AG20443 (cell line): ENCODE data around the gene PNCK.
"Not testable (repeated sequence)": the region's sequence is repeated elsewhere in the genome, so short reads cannot be mapped to it uniquely, and the experiment has no call there.

Experiments used
- DNase-seq: peaks from one replicate; pipeline ENCODE4 v3.0.0; 2012; ENCODE audit warnings: low spot score, mixed read lengths

PNCK gene

DNA sequence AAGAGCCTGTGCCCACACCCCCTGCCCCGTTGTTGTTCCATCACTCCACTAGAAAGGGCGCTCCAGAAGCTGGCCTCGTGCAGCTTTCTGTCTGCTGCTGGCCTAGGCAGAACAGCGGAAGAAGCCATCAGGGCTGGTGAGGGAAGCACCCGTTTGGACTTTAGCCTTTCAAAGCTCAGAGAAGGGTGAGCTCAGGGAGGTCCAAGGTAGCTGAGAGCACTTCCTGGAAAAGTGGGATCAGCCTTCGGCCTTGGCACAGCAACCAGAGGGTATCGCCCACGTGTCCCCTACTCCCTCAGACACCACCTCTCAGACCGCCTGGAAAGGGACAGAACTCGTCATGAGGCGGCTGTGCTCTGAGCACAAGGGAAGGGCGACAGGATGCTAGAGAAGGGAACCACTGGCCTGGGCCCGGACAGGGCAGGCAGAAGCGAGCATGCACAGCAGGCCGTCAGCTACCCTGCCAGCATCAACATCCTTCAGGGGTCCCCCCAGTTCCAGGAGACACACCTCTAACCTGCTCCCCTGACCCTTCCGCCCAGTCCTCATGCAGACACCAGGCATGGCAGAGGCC, 25.7 kb upstream of the PNCK start:
- DNase-seq = not testable (repeated sequence)

DNA sequence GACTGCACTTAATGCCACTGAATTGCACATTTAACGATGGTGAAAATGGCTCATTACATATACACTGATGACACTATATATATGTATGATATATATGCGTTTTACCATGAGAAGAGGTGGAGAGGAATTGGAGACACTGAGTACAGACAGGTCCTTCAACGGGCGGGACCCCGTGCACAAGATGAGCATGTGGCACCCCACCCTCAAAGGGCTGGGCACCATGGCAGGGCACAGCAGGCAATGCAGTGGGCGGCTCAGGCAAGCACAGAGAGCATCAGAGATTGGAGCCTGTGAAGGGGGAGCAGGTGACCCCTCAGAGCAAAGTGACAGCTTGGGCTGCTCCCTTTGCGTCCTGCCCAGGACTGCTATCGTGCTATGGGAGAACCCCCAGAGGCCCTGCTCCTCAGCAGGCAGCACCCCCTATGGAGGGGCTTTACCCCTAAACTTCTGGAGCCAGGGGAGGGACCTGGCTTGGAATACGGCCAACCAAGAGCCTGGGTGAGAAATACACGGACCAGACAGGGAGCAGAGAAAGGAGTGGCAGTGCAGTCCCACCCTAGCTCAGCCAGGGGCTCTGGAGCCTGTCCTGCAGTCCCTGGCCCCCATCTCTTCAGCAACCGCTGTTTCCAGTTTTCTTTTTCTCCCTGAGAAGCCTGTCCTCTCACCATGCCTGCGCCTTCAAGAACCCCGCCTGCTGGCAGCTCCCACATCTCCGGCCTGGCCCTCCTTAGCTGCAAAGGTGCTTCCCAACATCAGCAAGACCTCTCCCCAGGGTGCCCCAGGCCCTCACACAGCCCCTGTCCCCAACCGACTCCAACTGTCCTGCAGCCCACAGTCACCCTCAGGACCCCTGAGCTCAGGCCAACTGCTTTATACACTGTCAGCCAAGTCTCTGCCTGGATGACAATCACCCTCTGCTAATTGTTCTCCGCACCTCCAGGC, 24.6 kb upstream of the PNCK start:
- no peak for DNase-seq

DNA sequence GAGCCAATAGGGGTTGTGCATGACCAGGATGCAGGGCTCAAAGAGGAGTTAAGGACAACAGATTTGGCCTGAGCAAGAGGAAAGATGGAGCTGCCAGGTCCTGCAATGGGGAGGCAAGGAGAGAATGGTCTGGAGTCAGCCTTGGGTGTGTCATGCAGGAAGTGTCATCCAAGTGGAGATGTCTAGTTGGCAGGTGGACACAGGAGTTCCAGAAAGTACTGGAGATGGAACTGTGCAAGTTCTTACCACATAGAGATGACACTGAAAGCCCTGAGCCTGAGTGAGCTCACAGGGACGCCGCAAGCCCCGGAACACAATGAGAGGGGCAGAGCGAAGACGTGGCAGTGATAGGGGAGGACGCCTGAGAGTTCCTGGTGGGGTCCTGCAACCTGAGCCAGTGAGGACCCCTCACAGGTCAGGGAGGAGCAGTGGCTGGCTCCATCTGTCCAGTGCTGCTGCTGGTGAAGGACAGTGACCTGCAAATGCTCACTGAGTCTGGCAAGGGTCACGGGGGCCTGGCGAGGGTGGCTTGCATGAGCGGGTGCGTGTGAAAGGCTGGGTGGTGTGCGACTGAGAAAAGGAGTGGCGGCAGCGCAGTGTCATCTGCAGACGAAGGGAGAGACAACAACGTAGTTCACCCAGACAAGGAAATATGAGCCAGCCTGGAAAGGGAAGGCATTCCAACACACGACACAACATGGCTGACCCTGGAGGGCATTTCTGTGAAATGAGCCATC, 23.5 kb upstream of the PNCK start:
- DNase-seq = not testable (repeated sequence)

DNA sequence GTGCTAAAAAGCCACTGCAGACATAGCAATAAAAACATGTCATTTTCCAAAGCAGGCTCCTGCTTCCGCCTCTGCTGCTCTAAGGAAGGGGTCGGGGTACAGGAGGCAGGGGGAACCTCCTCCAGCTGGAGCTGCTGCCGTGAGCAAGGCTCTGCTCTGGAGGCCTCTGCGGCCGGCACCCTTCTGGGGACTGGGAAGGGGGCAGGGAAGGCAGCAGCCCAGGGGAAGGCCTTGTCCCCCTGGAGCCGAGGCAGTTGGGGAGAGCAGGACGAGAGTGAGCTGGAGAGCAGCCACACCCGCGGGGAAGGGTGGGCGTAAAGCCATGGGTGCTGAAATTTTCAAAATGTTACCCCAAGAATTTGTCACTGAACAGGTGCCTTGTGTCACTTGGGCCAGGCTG, 22.9 kb upstream of the PNCK start:
- not testable (repeated sequence) for DNase-seq

DNA sequence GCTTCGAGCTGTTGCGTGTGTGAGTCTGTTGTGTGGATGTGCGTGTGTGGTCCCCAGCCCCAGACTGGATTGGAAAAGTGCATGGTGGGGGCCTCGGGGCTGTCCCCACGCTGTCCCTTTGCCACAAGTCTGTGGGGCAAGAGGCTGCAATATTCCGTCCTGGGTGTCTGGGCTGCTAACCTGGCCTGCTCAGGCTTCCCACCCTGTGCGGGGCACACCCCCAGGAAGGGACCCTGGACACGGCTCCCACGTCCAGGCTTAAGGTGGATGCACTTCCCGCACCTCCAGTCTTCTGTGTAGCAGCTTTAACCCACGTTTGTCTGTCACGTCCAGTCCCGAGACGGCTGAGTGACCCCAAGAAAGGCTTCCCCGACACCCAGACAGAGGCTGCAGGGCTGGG, 22.5 kb upstream of the PNCK start:
- DNase-seq = no peak

DNA sequence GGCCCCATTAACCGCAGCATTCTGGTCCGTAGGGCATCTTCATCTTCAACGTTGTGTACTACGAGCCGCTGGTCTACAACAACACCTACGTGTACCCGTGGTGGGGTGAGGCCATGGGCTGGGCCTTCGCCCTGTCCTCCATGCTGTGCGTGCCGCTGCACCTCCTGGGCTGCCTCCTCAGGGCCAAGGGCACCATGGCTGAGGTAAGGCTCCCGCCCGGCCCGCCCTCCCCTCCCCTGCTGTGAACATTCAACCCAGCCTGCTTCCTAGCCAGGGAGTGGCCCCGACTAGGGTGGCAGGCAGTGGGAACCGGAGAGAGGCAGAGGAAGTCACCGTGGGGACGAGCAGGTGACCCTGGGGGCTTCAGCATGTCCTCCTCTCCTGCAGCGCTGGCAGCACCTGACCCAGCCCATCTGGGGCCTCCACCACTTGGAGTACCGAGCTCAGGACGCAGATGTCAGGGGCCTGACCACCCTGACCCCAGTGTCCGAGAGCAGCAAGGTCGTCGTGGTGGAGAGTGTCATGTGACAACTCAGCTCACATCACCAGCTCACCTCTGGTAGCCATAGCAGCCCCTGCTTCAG, 21.2 kb upstream of the PNCK start:
- DNase-seq = no peak

DNA sequence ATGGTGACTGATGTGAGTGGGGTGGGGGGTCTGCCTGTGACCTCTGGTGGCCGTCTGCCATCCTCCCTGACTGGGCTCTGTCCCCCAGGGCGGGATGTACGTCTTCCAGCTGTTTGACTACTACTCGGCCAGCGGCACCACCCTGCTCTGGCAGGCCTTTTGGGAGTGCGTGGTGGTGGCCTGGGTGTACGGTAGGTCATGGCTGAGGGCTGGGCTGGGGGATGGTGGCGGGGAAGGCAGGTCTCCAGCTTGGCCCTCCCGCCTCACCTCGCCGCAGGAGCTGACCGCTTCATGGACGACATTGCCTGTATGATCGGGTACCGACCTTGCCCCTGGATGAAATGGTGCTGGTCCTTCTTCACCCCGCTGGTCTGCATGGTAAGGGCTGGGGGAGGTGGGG, 20.6 kb upstream of the PNCK start:
- not testable (repeated sequence) for DNase-seq

DNA sequence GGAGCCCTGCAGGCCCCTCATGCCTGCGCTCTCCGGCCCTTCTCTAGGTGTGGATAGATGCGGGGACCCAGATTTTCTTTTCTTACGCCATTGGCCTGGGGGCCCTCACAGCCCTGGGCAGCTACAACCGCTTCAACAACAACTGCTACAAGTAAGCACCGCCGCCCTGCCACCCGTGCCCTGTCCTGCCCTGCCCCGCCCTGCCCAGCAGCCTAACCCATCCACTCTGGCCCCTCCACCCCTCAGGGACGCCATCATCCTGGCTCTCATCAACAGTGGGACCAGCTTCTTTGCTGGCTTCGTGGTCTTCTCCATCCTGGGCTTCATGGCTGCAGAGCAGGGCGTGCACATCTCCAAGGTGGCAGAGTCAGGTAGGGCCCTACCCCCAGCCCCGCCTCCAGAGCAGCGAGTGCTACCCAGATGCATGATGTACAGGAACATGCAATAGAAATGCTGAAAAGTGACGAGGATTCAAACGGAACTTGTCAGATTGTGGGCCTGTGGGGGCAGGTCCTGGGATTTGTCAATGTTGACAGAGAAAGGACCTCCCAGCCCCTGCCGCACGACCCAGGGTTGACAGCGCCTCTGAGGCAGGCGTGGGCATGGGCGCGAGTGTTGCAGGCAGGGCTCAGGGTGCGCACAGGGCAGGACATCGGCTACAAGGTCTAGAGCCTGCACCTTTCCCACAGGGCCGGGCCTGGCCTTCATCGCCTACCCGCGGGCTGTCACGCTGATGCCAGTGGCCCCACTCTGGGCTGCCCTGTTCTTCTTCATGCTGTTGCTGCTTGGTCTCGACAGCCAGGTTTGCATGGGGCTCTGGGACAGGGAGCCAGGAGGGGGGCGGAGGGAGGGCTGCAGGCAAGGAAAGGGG, 19.8 kb upstream of the PNCK start:
- DNase-seq = no peak

DNA sequence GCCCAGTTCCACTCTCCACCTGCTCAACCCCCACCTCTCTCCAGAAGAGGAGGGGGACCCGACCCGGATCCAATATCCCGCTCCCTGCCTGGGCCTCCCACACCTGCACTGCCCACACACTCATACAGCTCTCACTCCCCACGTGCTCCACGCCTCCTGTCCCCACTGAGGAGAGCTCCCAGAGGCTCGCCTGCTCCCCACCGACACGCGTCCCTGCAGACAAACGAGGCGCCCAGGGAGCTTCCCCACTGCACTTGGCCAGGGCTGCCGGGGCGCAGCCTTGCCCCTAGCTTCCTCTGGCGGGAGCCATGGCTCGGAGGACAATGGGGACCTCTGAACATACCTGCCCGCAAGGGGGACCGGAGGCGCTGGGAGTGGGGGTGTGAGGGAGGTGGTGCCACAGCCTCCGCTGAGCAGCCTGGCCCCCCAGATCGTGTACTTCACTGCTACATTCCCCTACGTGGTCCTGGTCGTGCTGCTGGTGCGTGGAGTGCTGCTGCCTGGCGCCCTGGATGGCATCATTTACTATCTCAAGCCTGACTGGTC, 19.1 kb upstream of the PNCK start:
- no peak for DNase-seq

DNA sequence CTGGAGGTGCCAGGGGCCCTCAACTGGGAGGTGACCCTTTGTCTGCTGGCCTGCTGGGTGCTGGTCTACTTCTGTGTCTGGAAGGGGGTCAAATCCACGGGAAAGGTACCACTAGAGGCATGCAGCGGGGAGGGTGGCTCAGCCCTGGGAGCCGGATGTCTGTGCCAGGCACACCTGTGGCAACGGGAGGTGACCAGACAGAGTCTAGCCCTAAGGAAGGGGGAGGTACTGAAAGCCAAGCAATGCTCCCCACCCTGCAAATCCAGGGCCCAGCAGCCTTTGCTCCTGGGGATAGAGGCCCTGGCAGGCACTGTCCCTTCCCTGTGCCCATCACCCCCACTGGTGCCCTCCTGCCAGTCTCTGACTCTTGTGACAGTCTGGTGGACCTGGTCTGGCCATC, 18.4 kb upstream of the PNCK start:
- no peak for DNase-seq

DNA sequence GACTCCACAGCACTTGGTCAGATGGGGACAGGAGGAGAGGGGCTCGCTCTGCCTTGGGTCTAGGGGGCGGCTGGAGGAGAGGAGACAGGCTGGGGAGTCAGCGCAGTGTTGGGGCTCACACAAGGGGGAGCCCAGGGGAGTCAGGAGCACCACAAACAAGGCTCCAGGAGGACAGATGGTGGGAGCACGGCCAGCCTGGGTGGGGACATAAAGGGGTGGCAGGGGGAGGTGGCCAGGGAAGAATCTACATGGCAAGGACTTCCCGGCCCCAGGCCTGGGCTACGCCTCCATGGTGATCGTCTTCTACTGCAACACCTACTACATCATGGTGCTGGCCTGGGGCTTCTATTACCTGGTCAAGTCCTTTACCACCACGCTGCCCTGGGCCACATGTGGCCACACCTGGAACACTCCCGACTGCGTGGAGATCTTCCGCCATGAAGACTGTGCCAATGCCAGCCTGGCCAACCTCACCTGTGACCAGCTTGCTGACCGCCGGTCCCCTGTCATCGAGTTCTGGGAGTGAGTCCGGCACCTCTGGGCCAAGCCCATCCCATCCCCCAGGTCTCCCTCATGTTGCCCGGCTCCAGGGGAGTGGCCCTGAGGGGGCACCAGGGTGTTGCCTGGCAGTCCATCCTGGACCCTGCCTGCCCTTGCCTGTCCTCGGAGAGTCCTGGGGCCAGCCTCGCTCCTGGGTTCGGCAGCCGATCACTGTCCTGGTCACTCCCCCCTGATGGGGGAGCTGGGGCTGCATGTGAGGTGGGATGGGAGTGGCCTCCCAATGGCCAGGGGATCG, 17.6 kb upstream of the PNCK start:
- DNase-seq = not testable (repeated sequence)

DNA sequence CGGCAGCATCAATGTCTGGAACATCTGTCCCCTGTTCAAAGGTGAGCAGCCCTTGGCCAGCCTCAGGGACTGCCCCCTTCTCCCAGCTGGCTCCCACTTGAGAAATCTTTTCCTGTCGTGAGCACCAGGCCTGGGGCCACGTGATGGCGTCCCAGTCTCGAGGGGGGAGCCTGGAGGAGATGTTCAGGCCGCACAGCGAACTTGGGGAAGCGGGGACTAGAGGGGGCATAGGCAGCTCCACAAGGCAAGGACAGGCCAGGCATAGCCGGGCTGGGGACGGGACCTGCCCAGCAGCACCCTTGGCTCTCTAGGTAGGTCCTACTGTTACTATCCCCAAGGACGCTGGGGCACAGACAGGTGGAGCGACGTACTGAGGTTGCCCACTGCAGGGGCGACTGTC, 16.9 kb upstream of the PNCK start:
- no peak for DNase-seq

DNA sequence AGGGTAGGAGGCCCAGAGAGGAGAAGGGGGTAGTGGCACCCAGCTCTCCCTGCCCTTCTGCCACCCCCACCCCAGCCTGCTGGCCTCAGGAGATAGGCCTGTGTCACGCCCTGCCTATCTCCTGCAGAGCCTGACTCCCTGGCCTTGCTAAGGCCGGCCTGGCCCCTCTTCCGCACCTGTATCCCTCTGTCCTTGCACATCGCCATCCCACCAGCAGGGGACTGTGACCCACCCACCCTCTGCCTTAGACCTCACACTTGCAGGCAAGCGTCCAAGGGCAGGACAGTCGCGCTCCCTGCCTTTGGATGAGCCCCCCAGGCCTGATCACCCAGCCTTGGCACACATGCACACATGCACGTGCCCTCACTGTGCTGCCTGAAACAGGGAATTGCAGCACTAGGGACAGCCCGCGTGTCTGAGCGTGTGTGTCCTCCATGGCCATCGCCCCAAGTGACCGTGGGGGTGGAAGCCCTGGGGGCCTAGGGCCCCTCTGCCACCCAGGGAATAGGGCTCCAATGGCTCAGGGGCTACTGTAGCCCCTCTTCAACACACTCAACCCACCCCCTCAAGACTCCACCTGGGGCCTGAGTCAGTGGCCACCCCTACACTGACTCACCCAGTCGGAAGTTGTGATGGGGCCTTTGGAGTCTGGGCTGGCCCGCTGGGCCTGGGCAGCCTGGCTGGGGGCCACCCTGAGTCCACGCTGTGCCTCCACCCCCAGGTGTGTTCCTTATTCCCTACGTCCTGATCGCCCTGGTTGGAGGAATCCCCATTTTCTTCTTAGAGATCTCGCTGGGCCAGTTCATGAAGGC, 16.2 kb upstream of the PNCK start:
- DNase-seq = no peak

DNA sequence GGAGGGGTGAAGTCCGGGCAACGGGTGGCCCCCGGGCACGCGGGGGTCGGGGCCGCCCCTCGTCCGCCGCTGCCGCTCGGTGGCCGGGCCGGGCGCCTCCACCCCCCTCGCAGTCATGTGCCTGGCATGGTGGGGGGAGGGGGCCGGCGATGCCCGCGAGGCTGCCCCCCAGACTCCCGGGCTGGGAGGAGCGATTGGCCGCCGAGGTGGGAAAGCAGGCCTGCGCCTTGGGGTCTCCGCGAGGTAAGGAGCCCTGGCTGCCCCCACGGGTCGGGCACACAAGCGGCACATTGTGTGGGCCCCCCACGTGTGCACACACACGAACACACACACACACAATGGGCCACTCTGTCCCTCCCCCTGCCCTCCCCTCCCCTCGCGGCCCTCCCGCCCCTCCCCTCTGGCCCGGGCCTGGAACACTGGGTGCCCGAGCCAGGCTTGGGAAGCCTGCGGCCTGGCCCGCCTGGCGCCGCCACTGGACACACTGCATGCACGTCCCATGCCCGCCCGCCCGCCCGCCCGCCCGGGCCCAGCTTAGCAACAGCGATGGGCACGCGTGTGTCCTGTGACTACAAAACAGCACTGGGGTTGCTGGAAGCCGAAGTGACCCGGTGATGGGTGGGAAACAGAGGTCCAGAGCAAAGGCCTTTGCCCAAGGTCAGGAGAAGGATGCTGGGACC, 15.4 kb upstream of the PNCK start:
- DNase-seq = peak; percentile 49

DNA sequence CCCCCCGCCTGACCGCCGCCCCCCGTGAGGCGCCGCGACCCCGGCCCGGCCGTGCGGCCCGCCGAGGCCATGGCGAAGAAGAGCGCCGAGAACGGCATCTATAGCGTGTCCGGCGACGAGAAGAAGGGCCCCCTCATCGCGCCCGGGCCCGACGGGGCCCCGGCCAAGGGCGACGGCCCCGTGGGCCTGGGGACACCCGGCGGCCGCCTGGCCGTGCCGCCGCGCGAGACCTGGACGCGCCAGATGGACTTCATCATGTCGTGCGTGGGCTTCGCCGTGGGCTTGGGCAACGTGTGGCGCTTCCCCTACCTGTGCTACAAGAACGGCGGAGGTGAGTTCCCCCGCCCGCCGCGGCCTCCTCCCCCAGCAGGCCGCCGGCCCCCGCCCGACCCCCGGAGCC, 14.9 kb upstream of the PNCK start:
- DNase-seq = no peak

DNA sequence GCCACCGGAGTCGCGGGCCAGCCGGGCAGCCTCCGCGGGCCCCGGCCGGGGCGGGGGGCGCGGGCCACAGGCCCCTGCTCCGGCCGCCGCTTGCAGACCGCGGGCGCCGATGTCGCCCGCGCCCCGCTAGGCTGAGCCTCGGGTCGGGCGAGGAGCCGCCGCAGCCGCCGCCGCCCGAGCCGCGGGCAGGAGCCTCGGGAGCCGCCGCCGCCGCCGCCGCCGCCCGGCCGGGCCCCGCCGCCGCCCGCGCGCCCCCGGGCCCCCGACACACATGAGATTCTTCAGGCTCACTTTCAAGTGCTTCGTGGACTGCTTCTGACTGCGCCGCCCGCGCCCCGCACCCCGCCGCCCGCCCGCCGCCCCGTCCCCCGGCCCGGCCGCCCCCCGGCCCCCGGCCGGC, 14.5 kb upstream of the PNCK start:
- no peak for DNase-seq

DNA sequence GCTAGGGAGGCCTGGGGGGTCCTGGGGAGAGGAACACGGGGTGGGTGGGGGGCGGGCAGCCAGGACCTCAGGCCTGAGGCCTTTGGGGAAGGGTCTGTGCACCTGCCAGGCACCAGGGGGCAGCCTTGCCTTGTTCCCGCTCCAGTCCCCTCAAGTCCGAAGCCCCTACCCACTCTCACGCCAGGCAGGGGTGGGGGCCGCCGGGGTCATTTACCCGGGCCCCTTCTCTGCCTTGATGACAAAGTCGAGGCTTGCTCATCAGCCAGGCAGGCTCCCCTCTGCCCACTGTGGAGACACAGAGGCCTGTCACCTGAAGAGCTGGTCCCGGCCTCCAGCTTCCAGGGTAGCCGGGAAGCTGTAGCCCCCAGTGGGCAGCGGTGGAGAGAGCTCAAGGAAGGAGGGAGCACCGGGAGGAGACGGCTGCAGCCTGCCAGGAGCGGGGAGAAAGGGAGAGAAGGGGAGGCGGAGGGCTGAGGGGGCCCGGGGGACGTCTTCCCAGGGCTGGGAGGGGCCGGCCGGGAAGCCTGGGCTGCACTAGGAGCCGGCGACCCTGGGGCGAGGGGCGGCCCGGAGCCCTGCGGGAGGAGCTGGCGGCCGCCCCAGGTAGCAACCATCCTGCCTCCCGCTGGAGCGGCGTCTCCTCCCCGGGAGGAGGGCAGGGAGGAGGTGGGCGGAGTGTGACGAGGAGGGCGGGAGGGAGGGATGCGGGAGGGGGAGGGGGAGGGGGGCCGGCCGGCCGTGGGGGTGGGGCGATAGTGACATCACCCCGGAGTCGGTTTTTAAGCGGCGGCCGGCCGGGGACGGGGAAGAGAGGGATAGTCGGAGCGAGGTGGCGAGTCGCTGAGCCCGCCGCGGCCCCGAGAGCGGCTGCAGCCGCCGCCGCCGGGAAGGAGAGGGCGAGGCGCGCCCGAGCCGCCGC, 13.8 kb upstream of the PNCK start, which contains the start of gene SLC6A8:
SLC6A8 (plus strand) TSS at position 806 of the 919 bp plus-strand sequence. CDS start 649 bp downstream, outside the sequence.
- peak; percentile 86 for DNase-seq

DNA sequence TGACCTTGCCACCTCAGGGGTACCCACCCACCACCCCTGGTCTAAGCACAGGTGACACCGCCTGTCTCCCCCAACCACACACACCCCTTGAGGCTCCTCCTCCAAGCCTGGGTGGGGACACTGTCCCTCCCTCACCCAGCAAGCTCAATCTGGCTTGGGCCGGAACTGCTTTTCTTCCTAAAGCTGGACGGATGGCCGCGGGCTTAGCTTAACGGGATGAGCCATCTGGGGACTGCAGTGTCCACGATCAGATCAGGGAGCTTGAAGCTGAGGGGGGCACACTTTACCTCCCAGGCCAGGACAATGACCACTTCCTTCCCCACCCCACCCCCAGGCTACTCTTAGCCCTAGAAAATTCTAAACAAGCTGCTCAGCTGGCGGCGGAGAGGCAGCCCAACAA, 13.1 kb upstream of the PNCK start:
- no peak for DNase-seq
